Stimulated activated CD4-positive, alpha-beta T cell treated with anti-CD3 and anti-CD28 coated beads, Interleukin-15, amount 100 ng/mL, for 1 hour (primary cell): ENCODE measurements around the gene TRPV6.

Source experiments
- DNase-seq, 2 donors: peaks; one replicate each; pipeline ENCODE4 v3.0.0-alpha.2; 2020; ENCODE audit warnings: low read depth in 1 of 2, low spot score in 1 of 2

TRPV6 gene

DNA sequence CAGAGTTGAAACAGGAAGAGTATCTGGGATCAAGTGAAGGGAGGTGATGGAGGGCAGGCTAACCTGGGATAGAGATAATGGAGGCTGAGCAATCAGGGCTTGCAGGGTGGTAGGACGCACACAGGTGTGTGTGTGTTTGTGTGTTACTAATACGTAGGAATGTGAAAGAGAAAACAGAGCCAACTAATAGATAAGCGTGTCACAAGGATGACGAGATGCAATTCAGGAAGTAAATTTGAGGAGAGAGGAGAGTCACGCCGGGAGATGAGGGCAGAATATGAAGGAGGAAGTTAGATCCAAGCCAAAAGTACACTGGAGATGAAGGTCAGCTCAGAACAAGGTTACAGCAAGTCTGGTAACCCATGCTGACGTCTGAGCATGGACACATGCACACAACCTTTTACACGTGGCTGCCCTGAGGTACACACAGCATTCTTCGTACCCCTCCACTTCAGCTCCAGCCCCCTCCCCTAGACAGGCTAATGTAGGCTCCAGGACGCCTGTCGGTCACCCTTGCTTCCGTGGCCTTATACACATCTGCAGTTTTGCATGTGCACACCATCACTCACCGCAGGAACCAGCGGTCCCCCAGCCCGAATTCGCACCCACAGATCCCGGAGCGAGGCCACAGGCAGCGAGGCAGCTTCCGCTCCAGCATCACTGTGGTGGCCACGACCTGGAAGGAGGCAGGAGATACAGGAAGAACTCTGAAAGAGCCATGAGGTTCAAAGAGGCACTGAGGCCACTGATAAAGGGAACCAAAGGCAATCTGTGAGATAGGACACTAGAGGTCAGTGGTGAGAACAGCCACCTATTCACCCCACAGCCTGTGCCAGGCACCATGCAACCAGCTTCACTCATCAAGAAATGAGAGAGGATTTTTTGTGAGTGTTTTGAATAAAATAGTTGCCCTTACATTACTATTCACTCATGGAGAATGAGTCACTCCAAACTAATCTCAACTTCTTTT, 23.7 kb upstream of the TRPV6 start:
- no peak for DNase-seq

DNA sequence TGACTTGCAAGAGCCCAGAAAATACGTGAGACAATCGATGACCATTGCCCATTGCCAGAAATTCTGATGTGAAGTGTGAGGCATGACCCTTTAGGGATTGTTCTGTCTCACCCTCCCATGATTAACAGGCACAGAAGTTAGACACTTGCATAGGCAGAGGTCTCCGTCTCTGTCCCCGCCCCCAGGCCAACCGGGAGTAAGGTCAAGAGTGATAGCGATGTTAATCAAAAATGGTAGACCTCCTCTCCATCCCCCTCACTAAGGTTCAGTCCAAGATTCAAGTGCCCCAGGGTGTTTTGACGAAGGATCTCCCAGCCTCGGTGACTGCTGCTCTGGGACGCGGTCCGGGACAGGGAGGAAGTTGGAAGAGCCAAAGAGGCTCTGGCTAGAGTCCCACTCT, 22.7 kb upstream of the TRPV6 start:
- DNase-seq: no peak

DNA sequence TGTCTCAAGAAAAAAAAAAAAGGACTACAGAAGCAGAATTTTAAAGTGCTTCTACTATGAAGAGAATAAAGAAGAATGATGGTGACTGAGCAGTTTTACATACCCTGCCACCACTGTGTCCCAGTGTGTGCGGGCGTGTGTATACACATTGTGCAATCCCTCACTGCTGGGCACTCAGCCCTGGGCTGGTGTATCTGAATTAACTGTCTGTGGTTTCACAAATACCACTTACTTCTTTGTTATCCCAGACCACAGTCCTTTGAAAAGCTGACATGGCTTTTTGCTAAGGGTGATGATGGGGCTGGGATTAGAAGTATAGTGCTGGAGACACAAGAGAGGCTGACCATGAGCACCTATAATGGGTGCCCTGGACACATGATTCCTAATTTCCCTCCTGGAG, 21.1 kb upstream of the TRPV6 start:
- no peak for DNase-seq

DNA sequence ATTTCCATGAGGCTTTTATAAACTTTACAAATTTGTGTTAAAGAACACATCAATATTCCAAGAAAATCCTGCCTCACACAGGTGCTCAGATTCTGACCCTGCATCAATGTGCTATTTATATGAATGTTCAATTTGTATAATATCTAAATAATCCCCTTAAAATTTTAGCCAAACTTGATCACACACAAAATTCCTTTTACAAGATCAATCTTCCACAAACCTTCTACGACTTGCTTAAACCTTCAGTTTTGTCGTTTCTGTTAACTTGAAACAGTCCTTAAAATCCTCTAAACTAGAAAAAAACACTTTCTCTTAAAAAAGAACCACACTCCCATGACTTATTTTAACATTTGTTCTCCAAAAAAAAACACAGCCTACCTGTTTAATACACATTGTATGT, 20.2 kb upstream of the TRPV6 start:
- DNase-seq: no peak

DNA sequence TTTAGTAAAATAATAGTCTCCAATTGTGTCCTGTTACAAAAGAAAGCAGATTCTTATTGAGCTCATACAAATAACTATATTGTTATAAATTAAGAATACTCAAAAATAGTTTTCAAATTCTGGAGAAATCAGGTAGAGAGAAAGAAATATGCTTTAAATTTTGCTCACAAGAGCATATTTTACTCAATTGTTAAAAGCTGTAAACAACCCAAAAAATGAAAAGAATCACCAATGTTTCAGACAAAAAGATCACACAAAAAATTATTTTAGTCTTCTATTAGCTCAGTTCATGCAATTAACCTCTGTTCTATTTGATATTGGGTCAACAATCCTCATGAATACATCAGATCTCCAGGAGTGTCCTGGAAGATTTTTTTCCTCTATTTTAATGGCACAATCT, 18.6 kb upstream of the TRPV6 start:
- no peak for DNase-seq

DNA sequence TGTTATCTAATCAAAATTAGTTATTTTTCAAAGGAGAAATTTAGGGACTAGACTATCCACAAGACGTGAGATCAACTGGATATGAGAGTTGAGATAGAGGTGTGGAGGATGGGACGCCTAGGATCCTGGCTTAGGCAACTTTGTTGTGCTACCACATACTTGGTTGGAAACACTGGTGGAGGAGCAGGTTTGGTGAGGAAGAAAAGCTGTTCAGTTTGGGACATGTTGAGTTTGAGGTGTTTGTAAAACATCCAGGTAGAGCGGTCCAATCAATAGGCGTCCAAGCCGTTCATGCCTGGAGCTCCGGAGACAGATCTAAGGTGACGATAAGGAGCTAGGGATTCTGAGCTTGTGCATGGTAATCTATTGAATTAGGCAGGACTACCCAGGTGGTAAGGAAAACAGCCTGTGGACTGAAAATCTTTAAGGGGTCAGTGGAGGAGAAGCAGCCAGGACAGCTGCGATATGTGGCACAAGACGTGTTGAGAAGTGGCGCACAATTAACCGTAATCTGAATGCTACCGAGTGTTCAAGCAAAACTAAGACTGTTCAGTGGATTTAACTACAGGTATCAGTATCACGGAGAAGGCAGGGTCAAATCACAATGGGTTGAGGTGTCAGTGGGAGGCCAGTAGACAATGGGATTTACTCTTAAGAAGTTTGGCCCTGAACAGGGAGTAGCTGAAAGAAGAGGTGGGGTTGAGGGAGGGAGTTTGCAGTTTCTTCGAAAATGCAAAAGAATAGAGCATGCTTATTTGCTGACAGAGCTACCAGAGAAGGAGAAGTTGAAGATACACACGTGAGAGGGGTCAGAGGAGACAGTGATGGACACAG, 16.1 kb upstream of the TRPV6 start:
- no peak for DNase-seq

DNA sequence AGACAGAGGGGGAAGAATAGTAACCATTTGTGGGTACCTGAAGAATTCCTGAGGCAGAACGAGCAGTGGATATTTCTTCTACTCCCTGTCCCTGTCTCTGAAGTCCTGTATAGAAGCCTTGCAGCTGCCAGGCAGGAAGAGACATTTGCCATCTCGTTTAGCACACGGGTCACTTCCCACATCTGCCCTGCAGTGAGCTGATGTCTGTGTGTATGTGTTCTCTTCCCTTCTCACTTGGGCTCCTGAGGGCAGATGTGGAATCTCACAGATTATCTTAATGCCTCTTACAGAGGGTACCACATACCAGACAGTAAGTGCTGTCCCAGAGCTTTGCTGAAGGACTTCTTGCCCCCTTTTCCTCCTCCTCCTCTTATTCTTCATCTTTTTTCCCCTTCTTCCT, 14.1 kb upstream of the TRPV6 start:
- DNase-seq: no peak

DNA sequence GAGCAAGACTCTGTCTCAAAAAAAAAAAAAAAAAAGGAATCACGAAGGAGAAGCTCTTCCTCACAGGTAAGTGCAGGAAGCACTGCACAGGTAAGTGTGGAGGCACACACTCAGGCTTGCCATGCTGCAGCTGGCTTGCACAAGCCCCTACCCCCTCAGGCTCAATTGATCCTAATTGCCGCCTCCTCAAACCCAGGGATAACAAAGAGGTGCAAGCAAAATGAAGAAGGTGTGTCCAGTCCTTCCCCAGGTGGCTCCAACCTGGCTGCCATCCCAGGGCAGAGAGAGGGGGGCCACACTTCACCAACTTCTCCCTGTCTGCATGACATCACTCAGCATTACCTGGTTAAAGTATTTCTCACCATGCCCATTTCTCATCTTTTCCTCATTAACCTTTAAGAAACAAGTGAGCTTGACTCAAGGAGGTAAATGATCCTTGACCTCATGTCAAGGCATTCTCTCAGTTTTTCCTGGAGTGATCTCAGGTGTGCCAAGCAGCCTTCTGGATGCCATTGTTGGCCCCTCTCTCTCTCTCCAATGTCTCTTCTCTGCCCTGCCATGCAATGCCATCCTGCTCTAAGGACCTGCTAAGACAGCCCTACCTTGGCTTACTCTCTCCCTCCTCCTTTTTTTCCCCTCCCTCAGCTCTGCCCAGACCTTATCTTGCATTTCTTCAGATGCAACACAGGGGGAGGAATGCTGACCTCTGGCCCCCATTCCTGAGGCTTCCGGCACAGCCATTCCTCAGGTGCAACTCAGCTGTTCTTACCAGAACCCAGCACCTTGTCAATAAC, 13.0 kb upstream of the TRPV6 start:
- DNase-seq: no peak

DNA sequence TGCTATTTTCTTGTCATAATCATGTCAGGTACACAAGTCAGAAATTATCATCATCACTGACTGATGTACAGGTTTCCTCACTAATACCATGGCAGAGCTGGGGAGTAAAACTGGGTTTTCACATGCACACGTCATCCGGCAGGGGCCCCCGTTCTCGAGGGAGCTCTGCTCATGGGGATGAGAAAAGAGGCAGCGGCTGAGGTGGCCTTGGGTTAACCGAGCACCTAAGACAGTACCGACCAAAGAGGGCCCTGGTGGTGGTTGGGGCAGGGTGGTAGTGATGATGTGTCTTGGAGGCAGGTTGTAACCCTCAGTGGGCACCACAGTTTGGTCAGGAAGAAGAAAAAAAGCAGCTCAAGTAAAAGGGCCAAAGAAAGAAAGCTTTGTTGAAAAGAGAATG, 12.1 kb upstream of the TRPV6 start:
- DNase-seq: no peak

DNA sequence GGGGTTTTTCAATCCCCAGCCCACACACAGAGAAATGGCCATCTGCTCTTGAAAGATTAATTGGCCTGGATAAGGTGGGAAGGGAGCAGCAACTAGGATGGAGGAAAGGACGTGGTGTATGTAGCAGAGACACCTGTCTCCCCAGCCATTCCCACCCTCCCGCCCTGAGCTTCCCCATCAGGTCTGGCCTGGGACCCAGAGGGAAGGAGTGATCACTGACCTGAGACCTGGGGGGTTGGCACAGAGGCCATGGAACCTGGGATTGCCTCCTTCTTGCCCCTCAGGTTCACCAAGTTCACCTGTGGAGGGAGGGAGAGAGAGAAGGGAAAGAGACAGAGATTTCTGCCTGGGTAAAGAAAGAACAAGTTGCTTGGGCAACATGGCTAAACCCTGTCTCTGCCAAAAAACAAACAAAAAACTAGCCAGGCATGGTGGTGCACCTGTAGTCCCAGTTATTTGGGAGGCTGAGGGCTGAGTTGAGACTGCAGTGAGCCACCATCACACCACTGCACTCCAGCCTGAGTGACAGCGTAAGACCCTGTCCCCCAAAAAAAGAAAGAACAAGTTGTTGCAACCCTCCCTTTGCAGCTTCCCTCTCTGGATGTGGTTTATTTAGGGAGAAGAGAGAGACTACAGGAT, 11.3 kb upstream of the TRPV6 start:
- no peak for DNase-seq

DNA sequence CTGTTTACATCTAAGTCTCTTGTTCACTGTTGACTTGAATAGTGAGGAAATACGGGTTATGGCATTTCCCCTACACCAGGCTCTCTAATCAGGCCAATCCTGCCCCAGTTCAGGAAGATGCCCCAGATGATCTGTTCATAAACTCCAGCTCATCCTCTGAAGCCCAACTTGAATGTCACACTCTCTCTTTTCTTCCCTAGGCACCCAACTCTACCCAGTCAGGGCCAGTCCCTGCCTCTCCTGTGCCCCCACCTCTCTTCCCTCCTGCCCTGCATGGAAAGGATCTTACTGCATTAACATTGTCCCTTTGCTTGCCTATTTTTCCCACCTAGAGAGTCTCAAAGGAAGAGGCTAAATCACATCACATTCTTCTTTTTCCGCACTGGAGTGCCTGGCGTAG, 10.6 kb upstream of the TRPV6 start:
- DNase-seq: no peak

DNA sequence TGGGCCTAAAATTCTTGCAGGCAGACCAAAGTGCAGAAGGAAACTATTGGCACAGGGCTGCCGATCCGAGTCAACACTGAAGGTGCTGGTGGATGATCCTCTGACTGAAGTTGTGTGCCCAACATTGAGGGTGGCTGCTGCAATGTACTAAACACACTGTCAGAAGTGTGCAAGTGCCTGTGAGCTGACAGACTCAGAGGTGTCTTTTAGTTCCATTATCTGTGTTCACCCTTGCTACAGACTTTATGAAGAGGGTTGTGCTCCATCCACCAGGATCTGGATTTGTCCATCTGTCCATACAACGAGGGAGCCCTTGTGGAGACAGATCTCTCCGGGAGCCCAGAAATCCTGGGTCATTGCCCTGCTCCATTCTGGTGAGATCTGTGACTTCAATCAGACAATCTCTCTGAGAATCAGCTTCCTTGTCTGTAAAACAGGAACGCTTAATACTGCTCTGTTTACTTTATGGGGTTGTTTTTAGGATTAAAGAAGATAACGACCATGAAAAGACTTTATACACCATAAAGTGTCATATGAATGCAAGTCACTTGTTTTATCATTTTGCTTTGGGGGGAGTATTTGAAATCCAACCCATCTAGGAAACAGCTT, 9.5 kb upstream of the TRPV6 start:
- no peak for DNase-seq

DNA sequence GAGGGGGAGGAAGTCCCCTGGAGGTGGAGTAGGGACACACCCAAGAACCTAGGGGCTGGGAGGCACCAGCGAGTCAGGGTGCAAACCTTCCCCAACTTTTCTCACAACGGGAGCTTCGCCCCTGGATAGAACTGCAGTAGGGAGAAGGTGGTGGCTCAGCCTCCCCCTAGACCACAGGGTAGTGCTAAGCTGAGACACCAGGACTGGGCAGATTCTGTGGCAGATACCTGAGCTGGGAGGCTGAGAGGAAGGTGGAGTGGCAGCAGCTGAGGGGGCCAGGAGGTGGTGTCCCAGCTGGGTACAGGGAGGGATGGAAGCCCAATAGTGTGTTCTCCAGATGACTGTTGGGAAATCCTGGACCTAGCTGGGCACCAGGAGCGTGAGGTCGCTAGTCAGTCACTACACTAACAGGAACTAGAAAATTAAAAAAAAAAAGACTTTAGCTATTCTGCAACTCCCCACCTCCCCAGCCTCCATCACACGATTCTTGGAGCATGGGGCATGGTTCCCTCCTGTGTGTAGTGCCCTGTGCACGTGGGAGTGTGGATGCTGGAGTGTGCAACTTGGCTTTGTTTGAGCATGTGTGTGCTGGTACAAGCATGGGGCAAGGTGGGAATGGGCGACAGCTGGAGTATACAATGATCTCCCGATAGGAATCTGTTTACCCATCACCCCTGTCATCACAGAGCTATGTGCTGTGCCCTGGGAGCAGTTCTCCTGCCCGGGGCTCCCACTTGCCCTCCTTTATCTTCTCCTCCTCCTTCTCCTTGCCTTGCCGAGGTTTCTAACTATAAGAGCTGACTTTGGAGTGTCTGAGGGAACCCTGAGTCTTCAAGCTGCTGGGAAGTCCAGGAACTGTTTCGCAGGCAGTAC, 8.8 kb upstream of the TRPV6 start:
- DNase-seq: no peak

DNA sequence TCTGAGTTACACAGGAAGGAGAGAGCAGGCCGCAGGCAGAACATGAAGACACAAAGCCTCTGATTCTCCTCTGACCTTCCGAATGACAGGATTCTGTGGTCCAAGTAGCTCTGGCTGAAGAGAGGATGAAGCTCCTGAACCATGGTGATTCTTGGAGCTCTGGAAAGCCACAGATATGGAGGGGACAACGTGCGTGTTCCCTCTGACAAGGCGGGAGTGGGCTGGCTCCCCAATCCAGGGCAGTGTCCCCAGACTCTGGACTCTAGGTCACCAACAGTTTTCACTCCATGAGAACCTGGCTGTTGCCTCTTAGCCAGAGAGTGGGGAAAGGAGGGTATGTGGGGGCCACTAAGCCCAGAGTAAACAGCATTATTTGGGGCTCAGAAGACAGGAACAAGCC, 7.4 kb upstream of the TRPV6 start:
- DNase-seq: no peak

DNA sequence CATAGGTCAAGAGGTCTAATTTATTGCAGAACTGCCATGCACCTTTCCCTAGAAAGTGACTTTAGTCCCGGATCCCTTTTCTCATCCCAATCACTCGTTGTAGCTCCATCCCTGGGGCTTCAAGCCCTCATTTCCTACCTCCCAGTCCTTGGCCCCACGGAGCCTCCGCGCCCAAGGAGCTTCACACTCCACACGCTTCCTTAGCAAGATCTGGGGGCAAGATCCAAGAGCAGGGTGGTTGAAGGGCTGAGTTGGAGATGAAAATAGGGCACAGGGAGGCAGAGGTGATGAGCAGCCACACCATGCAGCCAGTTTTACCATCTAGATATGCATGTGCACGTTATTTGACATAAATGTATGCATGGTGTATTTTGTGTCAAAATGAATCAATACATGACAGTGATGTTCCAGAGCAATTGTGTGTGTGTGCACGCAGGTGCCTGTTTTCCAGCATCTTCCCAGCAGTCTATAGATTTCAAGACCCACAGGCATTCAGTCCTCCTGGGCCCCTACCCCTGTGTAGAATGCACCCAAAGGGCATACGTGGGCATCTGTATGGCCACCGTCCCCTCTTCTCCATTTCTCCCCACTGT, 6.0 kb upstream of the TRPV6 start:
- DNase-seq: no peak

DNA sequence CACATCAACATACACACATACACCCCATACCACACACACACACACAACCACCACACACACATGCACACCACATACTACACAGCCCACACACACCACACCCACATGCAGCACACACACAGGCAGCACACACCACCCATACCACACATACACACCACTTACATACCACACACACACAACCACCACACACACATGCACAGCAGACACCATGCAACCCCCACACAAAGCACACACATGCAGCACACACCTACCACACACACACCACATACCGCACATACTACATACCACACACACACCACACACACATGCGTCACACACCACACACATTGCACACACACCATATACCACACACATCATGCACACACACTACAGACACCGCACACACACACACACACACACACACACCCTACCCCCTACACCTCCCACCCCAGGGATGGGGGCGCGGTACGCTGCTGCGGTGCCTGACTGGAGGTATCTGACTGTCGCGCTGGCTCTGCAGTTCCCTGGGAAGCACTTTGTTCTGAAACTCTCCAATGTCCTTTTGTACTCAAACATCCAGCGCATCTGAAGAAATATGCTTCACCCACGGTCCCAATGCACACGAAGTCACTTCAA, 5.4 kb upstream of the TRPV6 start:
- no peak for DNase-seq

DNA sequence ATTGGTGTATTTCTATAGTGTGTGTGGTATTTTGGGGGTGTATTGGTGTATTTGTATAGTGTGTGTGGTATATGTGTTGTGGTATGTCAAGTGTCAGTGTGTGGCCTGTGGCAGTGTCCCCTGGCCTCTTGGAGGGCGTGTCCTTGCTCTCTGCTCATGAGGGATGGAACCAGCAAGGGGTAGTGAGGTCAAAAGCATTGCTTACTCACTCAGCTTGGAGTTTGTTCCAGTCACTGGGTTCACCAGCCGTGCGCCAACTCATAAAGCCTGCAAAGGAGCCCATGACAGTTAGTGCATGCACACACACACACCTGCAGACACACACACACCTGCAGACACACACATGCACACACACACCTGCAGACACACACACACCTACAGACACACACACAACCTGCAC, 4.3 kb upstream of the TRPV6 start:
- no peak for DNase-seq

DNA sequence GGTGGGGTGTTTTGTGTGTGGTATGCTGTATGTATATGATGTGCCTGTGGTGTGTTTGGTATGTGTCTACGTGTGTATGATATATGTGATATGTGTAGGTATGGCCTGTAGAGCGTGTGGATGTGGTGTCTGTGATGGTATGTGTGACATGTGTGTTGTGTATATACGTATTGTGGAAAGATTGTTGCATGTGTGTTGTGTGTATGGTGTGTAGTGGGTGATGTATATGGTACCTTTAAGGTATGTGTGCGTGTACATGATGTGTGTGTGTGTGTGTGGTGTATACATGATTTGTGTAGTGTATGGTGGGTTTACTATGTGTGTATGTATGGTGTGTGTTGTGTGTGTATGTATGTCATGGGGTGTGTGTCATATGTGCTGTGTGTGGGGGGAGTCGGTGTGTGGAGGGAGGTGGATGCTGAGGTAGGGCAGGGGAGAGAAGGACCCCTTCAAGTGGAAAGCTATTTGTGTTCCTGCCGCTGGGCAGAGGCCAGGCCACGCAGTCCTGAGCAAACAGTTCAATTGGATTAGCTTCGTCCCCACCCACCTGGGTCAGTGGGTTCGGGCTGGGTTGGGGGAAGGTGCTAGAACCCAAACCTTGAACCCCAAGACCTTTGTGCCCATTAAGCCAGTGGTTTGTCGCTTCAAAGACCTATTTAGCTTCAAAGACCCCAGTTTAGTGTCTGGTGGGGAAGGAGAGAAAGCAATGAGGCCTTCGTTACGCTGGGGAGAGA, 1.9 kb upstream of the TRPV6 start:
- DNase-seq: no peak
